Neural cell (in vitro differentiated cells): Measurements from ENCODE around the gene CST6.

Experiments
- CTCF ChIP-seq: fragments of 450-650 bp; IDR thresholded peaks from 2 replicates; pipeline ENCODE4 v1.5.1; 2014; ENCODE audit warnings: antibody characterized with exemption, mild to moderate bottlenecking, moderate library complexity; ENCODE audit not compliant: poor library complexity, severe bottlenecking
- EP300 ChIP-seq: fragments of 450-650 bp; conservative IDR thresholded peaks from 2 replicates; pipeline ENCODE4 v1.6.1; 2014; ENCODE audit warnings: antibody characterized with exemption, mild to moderate bottlenecking, moderate library complexity; ENCODE audit not compliant: poor library complexity, severe bottlenecking
- EZH2 ChIP-seq: fragments of 200-600, 300-800 bp; shearing (Covaris generic), sonication (generic); IDR thresholded peaks from 2 replicates; pipeline ENCODE4 v1.6.1; 2014; ENCODE audit warnings: antibody characterized with exemption, low read length, borderline replicate concordance, mild to moderate bottlenecking; ENCODE audit not compliant: insufficient read depth, poor library complexity, severe bottlenecking
- POLR2AphosphoS5 ChIP-seq: IDR thresholded peaks from 2 replicates; pipeline ENCODE4 v1.6.1; 2012
- REST ChIP-seq: IDR thresholded peaks from 2 replicates; pipeline ENCODE4 v1.6.1; 2012; ENCODE audit warnings: borderline replicate concordance

- TF ChIP-seq POLR2AphosphoS5 (no peak), EP300 (no peak), CTCF (no peak), REST (no peak), EZH2 (no peak)
Observed at GRCh38 chr11:66051371-66051765, 39.6 kb downstream of the CST6 start.
